Chondrocyte (in vitro differentiated cells): ENCODE measurements around the gene HOXC10. TPM values are rescaled to one million over a fixed set of nuclear protein-coding genes. Genes with fewer than 3 reads are reported as not detected.

ENCODE experiments used
- DNase-seq: peaks from one replicate; pipeline ENCODE4 v3.0.0; 2021; ENCODE audit warnings: mixed read lengths, low spot score
- H3K27ac Mint-ChIP-seq: one replicate; pipeline ENCODE4 v1.8.0; 2021; ENCODE audit warnings: mild to moderate bottlenecking, moderate library complexity, mixed read lengths; ENCODE audit not compliant: unreplicated experiment
- H3K27me3 Mint-ChIP-seq: 2 replicates; pipeline ENCODE4 v1.8.0; 2021; ENCODE audit warnings: low read depth, mixed read lengths
- H3K36me3 Mint-ChIP-seq: 2 replicates; pipeline ENCODE4 v1.8.0; 2021; ENCODE audit warnings: low read depth, mixed read lengths
- H3K4me1 Mint-ChIP-seq: 2 replicates; pipeline ENCODE4 v1.8.0; 2021; ENCODE audit warnings: low read depth, mild to moderate bottlenecking, mixed read lengths
- H3K4me3 Mint-ChIP-seq: one replicate; pipeline ENCODE4 v1.8.0; 2021; ENCODE audit warnings: mild to moderate bottlenecking, moderate library complexity, mixed read lengths; ENCODE audit not compliant: unreplicated experiment
- H3K9me3 Mint-ChIP-seq: 2 replicates; pipeline ENCODE4 v1.8.0; 2021; ENCODE audit warnings: low read depth, mixed read lengths
- CTCF ChIP-seq: fragments of 200-600 bp; sonication (generic); IDR thresholded peaks from 2 replicates; pipeline ENCODE4 v1.5.0; 2021; ENCODE audit warnings: antibody characterized with exemption, mild to moderate bottlenecking, moderate library complexity
- total RNA-seq: library from RNA; stranded (reverse); gene quantifications from 3 replicates; pipeline ENCODE4 v1.2.1, GENCODE V29; 2021

The HOXC10 gene
- total RNA-seq, 1 donor from 2014 or later = not detected

GRCh38 chr12:53942467-53942997, 42.4 kb upstream of the HOXC10 start:
- Mint-ChIP-seq H3K9me3 (no peaks in the 10 kb centered on the region), H3K36me3 (no peaks in the 10 kb centered on the region), H3K27ac (no peak overlapping the region), H3K4me3 (no peak overlapping the region), H3K4me1 (no peaks in the 10 kb centered on the region), H3K27me3 (peaks cover 83% of the 10 kb centered on the region)
- DNase-seq = no peak
- no peak for TF ChIP-seq CTCF

GRCh38 chr12:53944209-53944608, 40.7 kb upstream of the HOXC10 start:
- H3K36me3 Mint-ChIP-seq = no peaks in the 10 kb centered on the region
- no peak for DNase-seq
- H3K27me3 Mint-ChIP-seq = peaks cover 88% of the 10 kb centered on the region

GRCh38 chr12:53944907-53945847, 39.8 kb upstream of the HOXC10 start:
- H3K27me3 Mint-ChIP-seq = peaks cover 89% of the 10 kb centered on the region
- DNase-seq = no peak
- H3K4me1 Mint-ChIP-seq = no peaks in the 10 kb centered on the region
- no peaks in the 10 kb centered on the region for H3K9me3 Mint-ChIP-seq
- H3K4me3 Mint-ChIP-seq = no peak overlapping the region
- H3K27ac Mint-ChIP-seq = no peak overlapping the region
- no peak for TF ChIP-seq CTCF
- H3K36me3 Mint-ChIP-seq = no peaks in the 10 kb centered on the region

More at GRCh38 chr12:53944209-53944608, 40.7 kb upstream of the HOXC10 start:
- Mint-ChIP-seq H3K4me1 (no peaks in the 10 kb centered on the region), H3K4me3 (no peak overlapping the region), H3K27ac (no peak overlapping the region), H3K9me3 (no peaks in the 10 kb centered on the region)
- TF ChIP-seq CTCF = no peak

- peaks cover under 1% of the 10 kb centered on the region for H3K4me1 Mint-ChIP-seq
- H3K27ac Mint-ChIP-seq = no peak overlapping the region
- no peak for DNase-seq
- H3K36me3 Mint-ChIP-seq = no peaks in the 10 kb centered on the region
- TF ChIP-seq CTCF = no peak
- peaks cover 90% of the 10 kb centered on the region for H3K27me3 Mint-ChIP-seq
- H3K9me3 Mint-ChIP-seq = no peaks in the 10 kb centered on the region
- H3K4me3 Mint-ChIP-seq = no peak overlapping the region
Observed at GRCh38 chr12:53947743-53948142, 37.2 kb upstream of the HOXC10 start.

GRCh38 chr12:53948650-53949593, 36.0 kb upstream of the HOXC10 start:
- Mint-ChIP-seq H3K4me1 (peaks cover 8% of the 10 kb centered on the region), H3K27me3 (peaks cover 92% of the 10 kb centered on the region), H3K27ac (no peak overlapping the region), H3K4me3 (no peak overlapping the region), H3K36me3 (no peaks in the 10 kb centered on the region), H3K9me3 (no peaks in the 10 kb centered on the region)
- DNase-seq = no peak
- TF ChIP-seq CTCF = no peak
